ENCODE results near the gene MYO1D. TPM values are rescaled to one million over a fixed set of nuclear protein-coding genes. Genes with fewer than 3 reads are reported as not detected.
A peak's percentile ranks its signal among the peaks of the same experiment; 100 is the strongest.

Gene MYO1D
- total RNA-seq, 1 experiment from 2014 or later, result 57.2 TPM

DNA sequence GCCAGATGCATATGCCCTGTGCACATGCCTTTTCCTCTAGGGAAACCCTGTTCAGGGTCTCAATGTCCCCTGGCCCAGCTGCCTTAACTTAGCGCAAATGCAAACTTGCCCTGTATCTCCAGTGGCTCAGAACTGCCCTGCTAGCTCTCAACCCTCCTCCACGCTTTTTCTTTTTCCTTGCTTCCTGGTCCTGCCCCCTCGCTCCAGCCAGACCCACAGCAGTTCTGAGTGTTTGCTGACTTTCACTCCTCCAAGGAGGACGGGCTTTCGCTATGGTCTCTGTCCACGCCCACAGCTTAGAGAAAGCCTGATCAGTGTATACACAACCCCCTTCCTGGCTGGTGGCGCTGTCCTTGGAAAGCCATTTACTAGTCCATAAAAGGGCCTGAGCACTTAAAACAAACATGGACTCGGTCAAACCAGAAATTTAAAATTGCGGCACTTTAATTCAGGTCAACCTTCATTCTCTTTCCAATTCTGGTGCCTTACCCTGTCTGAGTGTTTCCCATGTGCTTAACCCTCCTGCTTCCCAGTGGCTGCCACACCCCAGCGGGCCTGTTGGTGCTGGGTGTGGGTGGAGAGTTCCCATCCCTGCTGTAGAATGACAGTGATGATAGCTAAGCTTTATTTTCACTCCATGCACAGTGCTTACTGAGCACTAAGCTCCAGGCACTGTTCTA is 35.4 kb upstream of the MYO1D start:
- Mint-ChIP-seq H3K27me3 (ENCODE audit: unreplicated experiment) (peaks cover 32% of the 10 kb centered on the region), H3K9me3 (ENCODE audit: low read depth, unreplicated experiment) (no peaks in the 10 kb centered on the region), H3K4me1 (ENCODE audit: low read depth, unreplicated experiment) (no peaks in the 10 kb centered on the region), H3K36me3 (ENCODE audit: insufficient read depth, unreplicated experiment) (no peaks in the 10 kb centered on the region), H3K27ac (ENCODE audit: unreplicated experiment) (no peak overlapping the region), H3K4me3 (ENCODE audit: low read depth, unreplicated experiment) (no peak overlapping the region)
- DNase-seq, result no peak
- BruUV-seq (replicated peaks), result no TSS peak
- TF ChIP-seq, protein P1, sequence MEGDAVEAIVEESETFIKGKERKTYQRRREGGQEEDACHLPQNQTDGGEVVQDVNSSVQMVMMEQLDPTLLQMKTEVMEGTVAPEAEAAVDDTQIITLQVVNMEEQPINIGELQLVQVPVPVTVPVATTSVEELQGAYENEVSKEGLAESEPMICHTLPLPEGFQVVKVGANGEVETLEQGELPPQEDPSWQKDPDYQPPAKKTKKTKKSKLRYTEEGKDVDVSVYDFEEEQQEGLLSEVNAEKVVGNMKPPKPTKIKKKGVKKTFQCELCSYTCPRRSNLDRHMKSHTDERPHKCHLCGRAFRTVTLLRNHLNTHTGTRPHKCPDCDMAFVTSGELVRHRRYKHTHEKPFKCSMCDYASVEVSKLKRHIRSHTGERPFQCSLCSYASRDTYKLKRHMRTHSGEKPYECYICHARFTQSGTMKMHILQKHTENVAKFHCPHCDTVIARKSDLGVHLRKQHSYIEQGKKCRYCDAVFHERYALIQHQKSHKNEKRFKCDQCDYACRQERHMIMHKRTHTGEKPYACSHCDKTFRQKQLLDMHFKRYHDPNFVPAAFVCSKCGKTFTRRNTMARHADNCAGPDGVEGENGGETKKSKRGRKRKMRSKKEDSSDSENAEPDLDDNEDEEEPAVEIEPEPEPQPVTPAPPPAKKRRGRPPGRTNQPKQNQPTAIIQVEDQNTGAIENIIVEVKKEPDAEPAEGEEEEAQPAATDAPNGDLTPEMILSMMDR (IDR thresholded peaks at IDR 0.05; ENCODE audit: unreplicated experiment), result no peak
- intact Hi-C loops (cut with micrococcal nuclease; ENCODE audit: unreplicated experiment), result no loop called here
- CTCF ChIA-PET, result interaction anchor here (0.6 to 1.0 kb wide), 2 partner anchors 9 to 17 kb away, joined by 3 to 5 read pairs; no protein-coding TSS in a partner anchor

DNA sequence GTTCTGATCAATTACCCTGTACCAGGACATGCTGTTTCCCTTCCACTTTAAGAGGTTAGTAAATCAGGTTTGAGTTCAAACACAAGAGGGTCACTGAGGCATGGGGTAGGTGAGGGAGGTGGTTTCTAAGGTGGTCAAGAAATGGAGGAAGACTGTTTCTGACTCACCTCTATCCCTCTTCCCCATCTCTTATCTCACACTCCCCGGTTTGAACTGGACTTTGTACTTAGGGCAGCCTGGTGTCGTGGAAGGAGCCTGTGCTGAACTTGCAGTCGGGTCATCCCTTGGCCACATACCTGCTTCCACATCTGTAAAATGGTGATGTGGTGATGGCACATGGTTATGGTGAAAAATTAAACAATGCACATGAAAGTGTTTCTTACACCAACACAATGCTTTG is 33.8 kb upstream of the MYO1D start:
- H3K27me3 Mint-ChIP-seq (ENCODE audit: unreplicated experiment), result peaks cover 29% of the 10 kb centered on the region
- BruUV-seq (replicated peaks), result no TSS peak
- TF ChIP-seq, protein P1 (IDR thresholded peaks at IDR 0.05; ENCODE audit: unreplicated experiment), result no peak
- no peaks in the 10 kb centered on the region for H3K36me3 Mint-ChIP-seq (ENCODE audit: insufficient read depth, unreplicated experiment)
- no peak overlapping the region for H3K27ac Mint-ChIP-seq (ENCODE audit: unreplicated experiment)
- no peaks in the 10 kb centered on the region for H3K4me1 Mint-ChIP-seq (ENCODE audit: low read depth, unreplicated experiment)
- no peak for DNase-seq
- CTCF ChIA-PET, result no interaction called here
- no peaks in the 10 kb centered on the region for H3K9me3 Mint-ChIP-seq (ENCODE audit: low read depth, unreplicated experiment)
- intact Hi-C loops (cut with micrococcal nuclease; ENCODE audit: unreplicated experiment), result loop anchor here (1.0 kb wide), 1 partner anchor 127 kb away; no protein-coding TSS in a partner anchor
- H3K4me3 Mint-ChIP-seq (ENCODE audit: low read depth, unreplicated experiment), result no peak overlapping the region

DNA sequence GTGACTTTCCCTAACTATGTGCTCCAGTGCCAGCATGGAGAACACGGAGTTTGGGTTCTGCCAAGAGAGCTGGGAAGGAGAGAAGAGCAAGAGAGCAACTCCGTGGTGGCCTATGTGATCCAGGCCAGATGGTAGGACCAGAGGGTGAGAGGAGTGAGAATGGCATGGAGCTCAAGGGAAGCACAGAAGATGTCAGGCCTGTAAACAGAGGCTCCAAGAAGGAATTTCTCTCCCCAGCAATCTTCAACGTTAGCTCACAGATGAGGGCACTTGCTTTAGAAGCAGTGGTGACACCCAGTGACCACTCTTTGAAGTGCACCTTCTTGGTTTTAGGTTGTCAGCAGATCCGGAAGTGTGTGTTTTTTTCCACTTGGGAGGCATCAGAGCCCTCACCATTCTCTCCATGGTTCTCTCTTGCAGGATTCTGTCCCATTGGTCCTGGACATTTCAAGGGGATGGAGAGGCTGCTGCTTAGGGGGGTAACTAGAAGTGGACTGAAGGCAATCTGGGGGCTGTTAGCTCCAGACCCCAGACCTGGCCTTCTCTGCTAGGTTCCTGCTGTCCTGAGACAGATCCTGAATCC is 33.0 kb upstream of the MYO1D start:
- no TSS peak for BruUV-seq (replicated peaks)
- no peaks in the 10 kb centered on the region for H3K4me1 Mint-ChIP-seq (ENCODE audit: low read depth, unreplicated experiment)
- CTCF ChIA-PET, result interaction anchor here (0.5 to 1.0 kb wide), 8 partner anchors 14 to 292 kb away, joined by 3 to 12 read pairs (median 4); partner anchors contain the start of gene MYO1D

DNA sequence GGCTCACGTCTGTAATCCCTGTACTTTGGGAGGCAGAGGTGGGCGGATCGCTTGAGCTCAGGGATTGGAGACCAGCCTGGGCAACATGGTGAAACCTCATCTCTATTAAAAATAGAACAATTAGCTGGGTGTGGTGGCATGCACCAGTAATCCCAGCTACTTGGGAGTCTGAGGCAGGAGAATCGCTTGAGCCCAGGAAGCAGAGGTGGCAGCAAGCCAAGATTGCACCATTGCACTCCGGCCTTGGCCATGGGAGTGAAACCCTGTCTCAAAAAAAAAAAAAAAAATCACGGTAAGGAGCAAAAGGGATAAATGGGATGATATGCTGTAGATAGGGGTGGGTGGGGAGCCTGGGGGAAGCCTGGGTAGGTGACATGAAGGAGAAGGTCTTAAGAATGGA is 30.7 kb upstream of the MYO1D start:
- H3K27ac Mint-ChIP-seq (ENCODE audit: unreplicated experiment), result no peak overlapping the region
- peaks cover 18% of the 10 kb centered on the region for H3K27me3 Mint-ChIP-seq (ENCODE audit: unreplicated experiment)
- no peak overlapping the region for H3K4me3 Mint-ChIP-seq (ENCODE audit: low read depth, unreplicated experiment)
- intact Hi-C loops (cut with micrococcal nuclease; ENCODE audit: unreplicated experiment), result no loop called here
- TF ChIP-seq, protein P1 (IDR thresholded peaks at IDR 0.05; ENCODE audit: unreplicated experiment), result no peak
- no peak for DNase-seq
- CTCF ChIA-PET, result interaction anchor here (0.7 kb wide), 1 partner anchor 149 kb away, joined by 5 read pairs; no protein-coding TSS in a partner anchor
- no peaks in the 10 kb centered on the region for H3K4me1 Mint-ChIP-seq (ENCODE audit: low read depth, unreplicated experiment)
- H3K9me3 Mint-ChIP-seq (ENCODE audit: low read depth, unreplicated experiment), result no peaks in the 10 kb centered on the region
- BruUV-seq (replicated peaks), result no TSS peak
- no peaks in the 10 kb centered on the region for H3K36me3 Mint-ChIP-seq (ENCODE audit: insufficient read depth, unreplicated experiment)

More for the DNA sequence above, 33.0 kb upstream of the MYO1D start:
- Mint-ChIP-seq H3K9me3 (ENCODE audit: low read depth, unreplicated experiment) (no peaks in the 10 kb centered on the region), H3K4me3 (ENCODE audit: low read depth, unreplicated experiment) (no peak overlapping the region), H3K36me3 (ENCODE audit: insufficient read depth, unreplicated experiment) (no peaks in the 10 kb centered on the region), H3K27ac (ENCODE audit: unreplicated experiment) (no peak overlapping the region), H3K27me3 (ENCODE audit: unreplicated experiment) (peaks cover 29% of the 10 kb centered on the region)
- TF ChIP-seq, protein P1 (IDR thresholded peaks at IDR 0.05; ENCODE audit: unreplicated experiment), result peak; percentile 71
- DNase-seq, result peak; percentile 79
- intact Hi-C loops (cut with micrococcal nuclease; ENCODE audit: unreplicated experiment), result loop anchor here (1.0 kb wide), 1 partner anchor 127 kb away; no protein-coding TSS in a partner anchor
